ENCODE measurements around the gene KCNJ5.

KCNJ5 gene

GRCh38 chr11:128890543-128891368 lies at the start of gene KCNJ5:
Gene KCNJ5, plus strand, starts transcription at chr11:128891356. Its CDS starts 19,918 bp downstream, at chr11:128911274.
- peak in 24 of 58 donors; percentile 13 to 61 (median 32) for DNase-seq

GRCh38 chr11:128841461-128842072 lies 49.6 kb upstream of the KCNJ5 start:
- DNase-seq = no peak

- DNase-seq = no peak
Observed at GRCh38 chr11:128843198-128843785, 47.9 kb upstream of the KCNJ5 start.

GRCh38 chr11:128845334-128845780 lies 45.8 kb upstream of the KCNJ5 start:
- DNase-seq = no peak

GRCh38 chr11:128846985-128847384 lies 44.2 kb upstream of the KCNJ5 start:
- no peak for DNase-seq

GRCh38 chr11:128848815-128849455 lies 42.2 kb upstream of the KCNJ5 start:
- DNase-seq = peak in 2 of 58 donors; percentile 6 to 17

GRCh38 chr11:128852327-128853023 lies 38.7 kb upstream of the KCNJ5 start:
- no peak for DNase-seq

GRCh38 chr11:128853559-128853958 lies 37.6 kb upstream of the KCNJ5 start:
- DNase-seq = no peak

- no peak for DNase-seq
Observed at GRCh38 chr11:128854841-128855240, 36.3 kb upstream of the KCNJ5 start.

- DNase-seq = no peak
Observed at GRCh38 chr11:128856241-128856640, 34.9 kb upstream of the KCNJ5 start.

GRCh38 chr11:128857341-128857740 lies 33.8 kb upstream of the KCNJ5 start:
- no peak for DNase-seq

- peak in 14 of 58 donors; percentile 3 to 37 (median 9) for DNase-seq
Observed at GRCh38 chr11:128859563-128860441, 31.4 kb upstream of the KCNJ5 start.

GRCh38 chr11:128860571-128861361 lies 30.4 kb upstream of the KCNJ5 start:
- no peak for DNase-seq

GRCh38 chr11:128862406-128862805 lies 28.8 kb upstream of the KCNJ5 start:
- no peak for DNase-seq

- DNase-seq = no peak
Observed at GRCh38 chr11:128862908-128863660, 28.1 kb upstream of the KCNJ5 start.

GRCh38 chr11:128865490-128865889 lies 25.7 kb upstream of the KCNJ5 start:
- no peak for DNase-seq

- no peak for DNase-seq
Observed at GRCh38 chr11:128867277-128867676, 23.9 kb upstream of the KCNJ5 start, which contains the start of gene KCNJ1. Gene KCNJ1, minus strand, starts transcription at chr11:128867296. Its CDS starts 27,053 bp downstream, at chr11:128840243.
